Stomach (tissue), 9 donors: ENCODE results near the gene C1orf52. TPM values are rescaled to one million over a fixed set of nuclear protein-coding genes. Genes with fewer than 3 reads are reported as not detected.

Experiments
- DNase-seq, 2 donors: peaks; one replicate each; pipeline versions ENCODE4 v3.0.0 to v3.0.0-alpha.2; 2013 to 2019
- H3K27ac ChIP-seq, 5 donors: fragments of 200-600 bp in 4 of 5; sonication (generic) in 4 of 5; one replicate each; pipeline ENCODE4 v1.5.1; 2013 to 2019; ENCODE audit warnings: mild to moderate bottlenecking in 1 of 5, moderate library complexity in 1 of 5
- H3K27me3 ChIP-seq, 3 donors: fragments of 200-600 bp; sonication (generic); one replicate each; pipeline ENCODE4 v1.5.1; 2017 to 2019; ENCODE audit warnings: mixed run types in 1 of 3
- H3K36me3 ChIP-seq, 4 donors: fragments of 200-600 bp; sonication (generic); 1 replicate in 3 of 4; 2 replicates in 1 of 4; pipeline ENCODE4 v1.5.1; 2016 to 2019
- H3K4me1 ChIP-seq, 4 donors: fragments of 200-600 bp; sonication (generic); one replicate each; pipeline ENCODE4 v1.5.1; 2016 to 2019
- H3K4me3 ChIP-seq, 4 donors: fragments of 200-600 bp; sonication (generic) in 3 of 4; one replicate each; pipeline ENCODE4 v1.5.1; 2016 to 2019; ENCODE audit warnings: mild to moderate bottlenecking in 1 of 4
- H3K9me3 ChIP-seq, 4 donors: fragments of 200-600 bp; sonication (generic); one replicate each; pipeline ENCODE4 v1.5.1; 2016 to 2019
- EP300 ChIP-seq: sonication (generic); formaldehyde crosslinking; IDR thresholded peaks from one replicate; pipeline ENCODE4 v1.6.1; 2017; ENCODE audit warnings: antibody characterized with exemption
- POLR2A ChIP-seq, 4 donors: fragments of 450-650 bp; IDR thresholded peaks; one replicate each; pipeline ENCODE4 v1.6.1; 2016; ENCODE audit warnings: antibody characterized with exemption in 4 of 4, control low read depth in 2 of 4, mild to moderate bottlenecking in 1 of 4, moderate library complexity in 1 of 4
- POLR2AphosphoS5 ChIP-seq, 3 donors: sonication (generic); formaldehyde crosslinking; IDR thresholded peaks; one replicate each; pipeline ENCODE4 v1.6.1; 2016; ENCODE audit warnings: antibody characterized with exemption in 3 of 3
- WGBS, 5 donors: extraction: QIAGEN DNeasy Blood & Tissue Kit in 3 of 5; methylation state at CpG; one replicate each; pipeline versions ENCODE4 v1.1.5 to v1.1.7; 2013 to 2018; 5-methylcytosine and 5-hydroxymethylcytosine counted together
- intact Hi-C: fragments of 100-400 bp; cut with DNase I; formaldehyde crosslinking; loops from one replicate; pipeline ENCODE4 v1.15.1; 2023; ENCODE audit warnings: low total_unique reads
- polyA plus RNA-seq, 3 donors: library from polyadenylated mRNA; stranded (reverse); fragments of 200-250 nt; gene quantifications; one replicate each; pipeline ENCODE4 v1.2.3, GENCODE V29; 2013
- total RNA-seq, 5 donors: library from RNA; depleted of rRNA; stranded (reverse); fragments of >200 nt; gene quantifications; one replicate each; pipeline versions ENCODE4 v1.1.0 to v1.2.3, GENCODE V29; 2014 to 2016
- TF ChIP-seq, protein P1 (sequence below), 7 experiments: fragments of 450-650 bp in 4 of 7; fragments of 200-600 bp in 3 of 7; sonication (generic) in 3 of 7; IDR thresholded peaks; one replicate each; pipeline ENCODE4 v1.5.1; 2016 to 2019; ENCODE audit warnings: antibody characterized with exemption in 7 of 7, control low read depth in 2 of 7, mild to moderate bottlenecking in 1 of 7
- donor health status: healthy with polysubstance abuse.
- donor health status: Bipolar disorder and iron deficiency.
- donor health status: healthy.

The C1orf52 gene
- total and polyA plus RNA-seq, 8 donors = 5.8 to 39.3 (median 14.4) TPM

DNA sequence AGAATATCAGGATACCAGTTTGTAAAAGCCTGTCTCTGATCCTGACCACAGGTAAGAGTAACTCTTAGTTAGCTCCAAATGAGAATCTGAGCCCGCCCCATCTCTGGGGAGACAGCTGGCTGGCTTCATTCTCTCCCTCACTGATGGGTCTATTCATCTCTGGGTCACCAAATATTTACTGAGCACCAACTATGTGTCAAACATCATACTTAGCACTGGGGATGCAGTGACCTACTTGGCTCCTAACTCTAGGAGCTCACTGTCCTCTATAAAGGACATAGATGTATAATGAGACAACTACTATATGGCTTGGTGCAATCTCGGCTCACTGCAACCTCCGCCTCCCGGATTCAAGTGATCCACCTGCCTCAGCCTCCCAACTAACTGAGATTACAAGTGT is 46.8 kb upstream of the C1orf52 start:
- no peaks in the 10 kb centered on the region for H3K9me3 ChIP-seq
- H3K27me3 ChIP-seq = peaks cover 0 to 7% (median 0%) of the 10 kb centered on the region in 3 donors
- DNase-seq = no peak
- peaks cover 0 to 14% (median 12%) of the 10 kb centered on the region in 4 donors for H3K4me1 ChIP-seq
- H3K4me3 ChIP-seq = no peak overlapping the region
- TF ChIP-seq, protein P1, sequence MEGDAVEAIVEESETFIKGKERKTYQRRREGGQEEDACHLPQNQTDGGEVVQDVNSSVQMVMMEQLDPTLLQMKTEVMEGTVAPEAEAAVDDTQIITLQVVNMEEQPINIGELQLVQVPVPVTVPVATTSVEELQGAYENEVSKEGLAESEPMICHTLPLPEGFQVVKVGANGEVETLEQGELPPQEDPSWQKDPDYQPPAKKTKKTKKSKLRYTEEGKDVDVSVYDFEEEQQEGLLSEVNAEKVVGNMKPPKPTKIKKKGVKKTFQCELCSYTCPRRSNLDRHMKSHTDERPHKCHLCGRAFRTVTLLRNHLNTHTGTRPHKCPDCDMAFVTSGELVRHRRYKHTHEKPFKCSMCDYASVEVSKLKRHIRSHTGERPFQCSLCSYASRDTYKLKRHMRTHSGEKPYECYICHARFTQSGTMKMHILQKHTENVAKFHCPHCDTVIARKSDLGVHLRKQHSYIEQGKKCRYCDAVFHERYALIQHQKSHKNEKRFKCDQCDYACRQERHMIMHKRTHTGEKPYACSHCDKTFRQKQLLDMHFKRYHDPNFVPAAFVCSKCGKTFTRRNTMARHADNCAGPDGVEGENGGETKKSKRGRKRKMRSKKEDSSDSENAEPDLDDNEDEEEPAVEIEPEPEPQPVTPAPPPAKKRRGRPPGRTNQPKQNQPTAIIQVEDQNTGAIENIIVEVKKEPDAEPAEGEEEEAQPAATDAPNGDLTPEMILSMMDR (IDR thresholded peaks at IDR 0.05) = no peak
- TF ChIP-seq EP300 (no peak), POLR2A (IDR thresholded peaks at IDR 0.05) (no peak), POLR2AphosphoS5 (IDR thresholded peaks at IDR 0.05) (no peak)
- intact Hi-C loops = loop anchor here (5.0 kb wide), 1 partner anchor 386 kb away; no protein-coding TSS in a partner anchor
- WGBS, 5 donors = 93 to 100% (median 97%) methylated on average over 4 of the region's 4 CpGs
- no peaks in the 10 kb centered on the region for H3K36me3 ChIP-seq
- no peak overlapping the region for H3K27ac ChIP-seq

DNA sequence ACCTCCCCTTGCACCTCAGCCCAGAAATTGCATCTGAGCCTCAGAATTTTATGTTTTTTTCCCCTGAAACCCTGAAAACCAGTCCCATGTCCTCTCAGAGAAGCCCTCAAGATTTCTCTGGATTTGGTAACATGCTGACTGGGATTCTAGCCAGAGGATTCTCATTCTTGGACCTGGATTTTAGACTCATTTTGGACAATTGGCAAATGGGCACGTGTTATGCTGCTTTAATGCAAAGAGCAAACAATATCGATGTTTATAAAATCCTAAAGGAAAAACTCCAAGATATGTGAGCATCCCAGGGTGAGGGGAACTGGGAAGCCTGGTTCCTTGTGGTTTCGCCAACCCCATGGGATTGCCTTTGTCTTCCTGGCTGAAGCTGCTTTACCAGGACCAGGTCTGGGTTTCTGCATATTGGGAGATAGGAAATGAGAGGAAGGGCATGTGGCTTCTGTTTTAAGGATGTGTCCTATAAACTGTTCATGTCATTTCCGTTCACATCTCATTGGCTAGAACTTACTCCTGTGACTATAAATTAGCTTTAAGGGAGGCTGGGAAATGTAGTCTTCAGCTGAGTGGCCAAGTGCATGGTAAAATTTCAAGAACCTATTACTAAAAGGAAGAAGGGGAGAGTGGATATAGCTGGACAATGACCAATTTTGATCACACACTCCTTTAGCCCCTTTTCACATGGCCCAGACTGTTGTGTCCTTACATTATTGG is 44.1 kb upstream of the C1orf52 start:
- no peak overlapping the region for H3K4me3 ChIP-seq
- no peaks in the 10 kb centered on the region for H3K9me3 ChIP-seq
- H3K27me3 ChIP-seq = peaks cover 0 to 6% (median 0%) of the 10 kb centered on the region in 3 donors
- DNase-seq = no peak
- H3K36me3 ChIP-seq = no peaks in the 10 kb centered on the region
- peaks cover under 1 to 16% (median 12%) of the 10 kb centered on the region in 4 donors for H3K4me1 ChIP-seq
- TF ChIP-seq POLR2AphosphoS5 (IDR thresholded peaks at IDR 0.05) (no peak), EP300 (no peak), POLR2A (IDR thresholded peaks at IDR 0.05) (no peak)
- TF ChIP-seq, protein P1 (IDR thresholded peaks at IDR 0.05) = no peak
- 60 to 83% (median 63%) methylated on average over 4 of the region's 4 CpGs for WGBS, 5 donors
- no peak overlapping the region for H3K27ac ChIP-seq
- intact Hi-C loops = no loop called here

DNA sequence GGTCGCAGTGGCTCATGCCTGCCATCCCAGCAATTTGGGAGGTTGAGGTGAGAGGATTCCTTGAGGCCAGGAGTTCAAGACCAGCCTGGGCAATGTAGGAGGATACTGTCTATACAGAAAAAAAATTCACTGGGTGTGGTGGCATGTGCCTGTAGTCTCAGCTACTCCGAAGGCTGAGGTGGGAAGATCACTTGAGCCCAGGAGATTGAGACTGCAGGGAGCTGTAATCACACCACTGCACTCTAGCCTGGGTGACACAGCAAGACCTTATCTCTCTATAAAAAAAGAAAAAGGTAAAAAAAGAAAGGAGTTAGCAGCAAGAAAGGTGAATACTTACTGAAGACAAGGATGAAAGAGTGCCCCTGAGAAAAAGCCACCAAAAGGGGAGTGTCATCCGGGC is 40.7 kb upstream of the C1orf52 start:
- no peak for DNase-seq
- H3K9me3 ChIP-seq = no peaks in the 10 kb centered on the region
- no peaks in the 10 kb centered on the region for H3K36me3 ChIP-seq
- TF ChIP-seq, protein P1 (IDR thresholded peaks at IDR 0.05) = no peak
- 62 to 90% (median 79%) methylated on average over 3 of the region's 3 CpGs for WGBS, 5 donors
- no peak overlapping the region for H3K4me3 ChIP-seq
- H3K27ac ChIP-seq = no peak overlapping the region
- H3K27me3 ChIP-seq = no peaks in the 10 kb centered on the region
- intact Hi-C loops = no loop called here
- peaks cover 11 to 28% (median 23%) of the 10 kb centered on the region in 4 donors for H3K4me1 ChIP-seq

DNA sequence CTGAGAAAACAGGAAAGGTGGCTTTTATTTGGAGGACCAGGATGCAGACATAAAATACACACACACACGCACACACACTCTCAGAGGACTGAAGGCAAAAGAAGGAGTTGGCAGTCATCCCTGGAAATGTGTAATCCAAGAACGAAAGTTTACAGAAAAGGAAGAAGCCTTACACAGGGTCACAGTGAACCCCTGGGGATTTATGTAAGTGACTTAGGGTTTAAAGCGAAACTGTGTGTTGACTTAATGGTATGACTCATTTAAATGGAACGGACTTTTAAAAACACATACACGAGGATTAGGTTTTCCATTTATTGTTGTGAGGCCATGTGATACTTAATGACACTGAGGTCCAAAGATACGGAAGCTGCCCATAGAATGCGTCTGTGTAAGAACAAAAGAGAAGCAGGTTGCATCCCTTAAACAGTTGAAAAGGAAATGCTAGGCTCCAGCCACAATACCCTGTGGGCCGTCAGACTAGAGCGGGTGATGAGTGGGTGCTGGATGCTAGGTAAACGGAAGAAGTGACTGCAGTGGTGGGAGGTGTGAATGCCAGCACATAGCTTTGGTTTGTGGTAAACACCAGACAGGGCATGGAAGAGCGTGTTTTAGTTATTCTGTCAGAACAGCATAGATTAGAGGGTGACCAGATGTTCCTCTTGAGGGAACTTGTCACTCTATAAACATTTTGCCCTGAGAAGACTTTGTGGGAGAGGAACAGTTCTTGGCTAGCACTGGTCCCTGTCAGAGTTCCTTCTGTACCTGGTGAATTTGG is 38.6 kb upstream of the C1orf52 start:
- DNase-seq = peak; percentile 59 to 95
- WGBS, 5 donors = 11 to 21% (median 14%) methylated on average over 11 of the region's 11 CpGs
- intact Hi-C loops = no loop called here
- TF ChIP-seq POLR2A (IDR thresholded peaks at IDR 0.05) (no peak), POLR2AphosphoS5 (IDR thresholded peaks at IDR 0.05) (peak; percentile 61 to 75 (median 65))
- no peaks in the 10 kb centered on the region for H3K9me3 ChIP-seq
- H3K4me1 ChIP-seq = peaks cover 11 to 31% (median 23%) of the 10 kb centered on the region in 4 donors
- H3K27me3 ChIP-seq = no peaks in the 10 kb centered on the region
- no peaks in the 10 kb centered on the region for H3K36me3 ChIP-seq
- H3K27ac ChIP-seq = peak overlapping the region; percentile 73 to 91 (median 80)
- H3K4me3 ChIP-seq = peak overlapping the region in 2 of 4 donors; percentile 7 to 14
